ENCODE results near the gene IBA57. TPM values are rescaled to one million over a fixed set of nuclear protein-coding genes. Genes with fewer than 3 reads are reported as not detected.

Gene IBA57
- total RNA-seq, 2 experiments from 2014 or later = 9.7 to 10.8 TPM

DNA sequence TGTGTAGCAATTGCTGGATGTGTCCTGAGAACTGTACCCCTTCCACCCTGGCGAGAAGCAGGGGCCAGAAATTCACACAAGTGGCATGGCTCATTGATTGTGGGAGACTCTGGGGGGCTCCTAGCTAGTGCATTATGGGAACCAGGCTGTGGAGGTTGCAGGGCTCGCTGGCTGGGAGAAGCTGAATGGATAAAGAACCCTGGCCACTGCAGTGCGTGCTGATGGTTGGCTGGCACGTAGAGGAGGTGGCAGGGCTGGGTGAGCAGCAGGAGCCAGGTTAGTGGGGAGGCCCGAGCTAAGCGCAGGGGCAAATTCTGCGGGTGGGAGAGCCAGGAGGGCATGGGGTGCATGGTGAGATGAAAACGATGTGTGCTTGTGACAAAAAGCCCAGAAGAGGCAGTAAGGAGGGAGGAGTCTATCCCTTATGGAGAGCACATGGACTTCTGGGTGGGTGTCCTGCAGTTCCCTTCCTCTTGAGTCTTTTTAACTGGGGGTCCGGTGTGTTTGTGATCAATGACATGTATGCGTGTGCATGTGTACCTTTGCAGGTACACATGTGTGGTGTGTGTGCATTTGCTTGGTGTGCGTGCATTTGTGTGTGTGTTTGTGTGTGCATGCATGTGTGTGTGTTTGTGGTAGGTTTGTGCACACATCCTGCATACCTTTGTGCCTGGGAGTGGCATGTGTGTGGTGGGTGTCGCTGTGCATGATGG is 22.0 kb upstream of the IBA57 start:
- TF ChIP-seq CTCF (IDR thresholded peaks at IDR 0.05) = no peak
- POLR2A ChIA-PET = interaction anchor here (0.6 to 5.7 kb wide), 4 partner anchors 9 to 372 kb away, joined by 3 to 59 read pairs (median 10); partner anchors contain the start of gene IBA57
- DNase-seq (no peak), ATAC-seq (no peak)
- Mint-ChIP-seq H3K36me3 (ENCODE audit: low read depth) (peaks cover 35% of the 10 kb centered on the region), H3K4me3 (peak overlapping the region; percentile 99), H3K27ac (peak overlapping the region; percentile 99), H3K4me1 (ENCODE audit: low read depth) (peaks cover 30% of the 10 kb centered on the region), H3K27me3 (no peaks in the 10 kb centered on the region), H3K9me3 (no peaks in the 10 kb centered on the region)
- intact Hi-C loops (cut with micrococcal nuclease) = no loop called here
- CTCF ChIA-PET = interaction anchor here (1.1 to 7.4 kb wide), 4 partner anchors 9 to 22 kb away, joined by 3 to 44 read pairs (median 4); partner anchors contain the start of gene IBA57

- H3K4me1 Mint-ChIP-seq (ENCODE audit: low read depth) = peaks cover 30% of the 10 kb centered on the region
- H3K27ac Mint-ChIP-seq = no peak overlapping the region
- TF ChIP-seq CTCF (IDR thresholded peaks at IDR 0.05) = no peak
- CTCF ChIA-PET = no interaction called here
- POLR2A ChIA-PET = no interaction called here
- no peaks in the 10 kb centered on the region for H3K27me3 Mint-ChIP-seq
- H3K4me3 Mint-ChIP-seq = peak overlapping the region; percentile 99
- intact Hi-C loops (cut with micrococcal nuclease) = no loop called here
- ATAC-seq (no peak), DNase-seq (no peak)
- H3K36me3 Mint-ChIP-seq (ENCODE audit: low read depth) = peaks cover 35% of the 10 kb centered on the region
- H3K9me3 Mint-ChIP-seq = no peaks in the 10 kb centered on the region
Observed at GRCh38 chr1:228144193-228144992, 21.2 kb upstream of the IBA57 start.

DNA sequence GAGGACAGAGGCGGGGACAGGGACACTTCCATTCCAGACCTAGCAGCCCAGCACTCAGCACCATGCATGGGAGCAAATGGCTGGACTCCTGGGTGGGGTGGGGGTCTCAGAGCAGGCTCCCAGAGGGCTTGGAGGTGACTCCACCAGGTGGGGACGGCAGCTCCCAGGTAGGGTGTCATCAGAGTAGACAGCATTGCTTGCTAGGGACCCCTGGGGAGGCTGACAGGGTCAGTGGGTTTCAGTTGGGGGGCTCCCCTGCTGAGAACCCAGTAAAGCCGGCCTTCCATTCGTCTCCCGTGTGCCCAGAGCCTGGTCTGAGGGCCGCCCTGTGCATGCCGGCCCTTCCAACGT is 20.6 kb upstream of the IBA57 start:
- H3K4me3 Mint-ChIP-seq = no peak overlapping the region
- CTCF ChIA-PET = no interaction called here
- H3K27ac Mint-ChIP-seq = no peak overlapping the region
- H3K36me3 Mint-ChIP-seq (ENCODE audit: low read depth) = peaks cover 35% of the 10 kb centered on the region
- POLR2A ChIA-PET = no interaction called here
- no peaks in the 10 kb centered on the region for H3K9me3 Mint-ChIP-seq
- intact Hi-C loops (cut with micrococcal nuclease) = no loop called here
- no peak for TF ChIP-seq CTCF (IDR thresholded peaks at IDR 0.05)
- H3K4me1 Mint-ChIP-seq (ENCODE audit: low read depth) = peaks cover 30% of the 10 kb centered on the region
- H3K27me3 Mint-ChIP-seq = no peaks in the 10 kb centered on the region
- DNase-seq (no peak), ATAC-seq (no peak)

DNA sequence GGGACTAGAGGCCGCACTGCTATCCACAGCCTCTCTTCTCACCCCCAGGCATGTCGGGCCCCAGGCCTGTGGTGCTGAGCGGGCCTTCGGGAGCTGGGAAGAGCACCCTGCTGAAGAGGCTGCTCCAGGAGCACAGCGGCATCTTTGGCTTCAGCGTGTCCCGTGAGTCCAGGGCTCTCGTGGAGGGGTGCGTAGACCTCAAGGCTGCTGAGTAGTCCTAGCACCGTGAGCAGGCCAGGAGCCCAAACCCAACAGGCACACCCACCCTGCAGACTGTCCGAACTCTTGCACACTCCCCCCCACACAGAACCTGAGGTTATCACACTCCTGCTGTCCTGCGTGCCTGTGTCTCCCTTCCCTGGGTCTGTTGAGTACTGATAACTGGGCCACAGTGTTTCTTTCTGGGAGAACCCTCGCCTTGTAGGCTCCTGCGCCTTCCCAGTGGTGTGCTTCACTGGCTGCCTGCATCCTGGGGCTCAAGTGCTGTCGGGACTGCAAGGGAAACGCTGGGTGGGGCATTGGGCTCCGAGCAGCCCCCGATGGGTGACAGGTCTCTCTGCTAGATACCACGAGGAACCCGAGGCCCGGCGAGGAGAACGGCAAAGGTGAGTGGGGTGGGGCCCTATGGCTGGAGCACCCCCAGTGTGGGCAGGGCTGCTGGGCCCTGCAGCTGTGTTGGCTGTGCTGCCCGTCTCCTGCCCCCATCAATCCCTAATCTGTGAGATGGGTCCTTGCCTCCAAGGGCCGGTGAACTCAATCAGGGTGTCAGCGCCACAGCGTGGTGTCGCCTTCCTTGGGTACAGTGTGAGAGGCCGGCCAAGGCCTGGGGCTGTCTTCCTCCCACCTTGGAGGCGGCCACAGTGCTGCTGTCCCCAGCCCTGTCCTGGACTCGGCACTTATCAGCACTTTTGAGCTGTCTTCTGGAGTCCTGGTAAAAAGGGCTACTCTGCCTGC is 19.9 kb upstream of the IBA57 start:
- no peak for ATAC-seq
- POLR2A ChIA-PET = no interaction called here

More for the DNA sequence above, 19.9 kb upstream of the IBA57 start:
- no peak overlapping the region for H3K4me3 Mint-ChIP-seq
- intact Hi-C loops (cut with micrococcal nuclease) = no loop called here
- peaks cover 30% of the 10 kb centered on the region for H3K4me1 Mint-ChIP-seq (ENCODE audit: low read depth)
- no peaks in the 10 kb centered on the region for H3K27me3 Mint-ChIP-seq
- DNase-seq = no peak
- CTCF ChIA-PET = no interaction called here
- no peaks in the 10 kb centered on the region for H3K9me3 Mint-ChIP-seq
- H3K27ac Mint-ChIP-seq = no peak overlapping the region
- no peak for TF ChIP-seq CTCF (IDR thresholded peaks at IDR 0.05)
- peaks cover 32% of the 10 kb centered on the region for H3K36me3 Mint-ChIP-seq (ENCODE audit: low read depth)

All from activated CD8-positive, alpha-beta T cell treated with anti-CD3 and anti-CD28 coated beads for 36 hours (primary cell).